ENCODE measurements around the gene BDH2. TPM values are rescaled to one million over a fixed set of nuclear protein-coding genes. Genes with fewer than 3 reads are reported as not detected.

The BDH2 gene
- polyA plus RNA-seq, 1 donor from 2014 or later, result 12.9 TPM

GRCh38 chr4:103085555-103086196, 14.0 kb downstream of the BDH2 start:
- Histone ChIP-seq H3K9ac (ENCODE audit: low read length) (no peak overlapping the region), H3K79me2 (replicated peaks; ENCODE audit: insufficient read depth, low read length) (no peaks in the 10 kb centered on the region), H3K4me2 (ENCODE audit: low read length) (no peak overlapping the region), H3K9me2 (ENCODE audit: insufficient read depth, low read length) (no peaks in the 10 kb centered on the region), H3F3A (ENCODE audit: insufficient read depth, low read length, poor library complexity, severe bottlenecking) (no peaks in the 10 kb centered on the region), H2AFZ (ENCODE audit: low read depth, low read length) (no peak overlapping the region), H3K36me3 (ENCODE audit: insufficient read depth, low read length) (no peaks in the 10 kb centered on the region), H4K20me1 (ENCODE audit: insufficient read depth) (no peaks in the 10 kb centered on the region), H3K27ac (ENCODE audit: low read length) (no peak overlapping the region), H3K4me3 (ENCODE audit: low read length) (no peak overlapping the region), H3K27me3 (ENCODE audit: insufficient read depth, low read depth, low read length) (no peaks in the 10 kb centered on the region), H3K9me3 (ENCODE audit: low read length) (no peaks in the 10 kb centered on the region)
- TF ChIP-seq POLR2AphosphoS5 (IDR thresholded peaks at IDR 0.05) (peak; percentile 42), EP300 (conservative IDR thresholded peaks at IDR 0.05; ENCODE audit: poor library complexity, severe bottlenecking) (peak; percentile 57), RAD21 (conservative IDR thresholded peaks at IDR 0.05) (no peak)
- TF ChIP-seq, protein P1, sequence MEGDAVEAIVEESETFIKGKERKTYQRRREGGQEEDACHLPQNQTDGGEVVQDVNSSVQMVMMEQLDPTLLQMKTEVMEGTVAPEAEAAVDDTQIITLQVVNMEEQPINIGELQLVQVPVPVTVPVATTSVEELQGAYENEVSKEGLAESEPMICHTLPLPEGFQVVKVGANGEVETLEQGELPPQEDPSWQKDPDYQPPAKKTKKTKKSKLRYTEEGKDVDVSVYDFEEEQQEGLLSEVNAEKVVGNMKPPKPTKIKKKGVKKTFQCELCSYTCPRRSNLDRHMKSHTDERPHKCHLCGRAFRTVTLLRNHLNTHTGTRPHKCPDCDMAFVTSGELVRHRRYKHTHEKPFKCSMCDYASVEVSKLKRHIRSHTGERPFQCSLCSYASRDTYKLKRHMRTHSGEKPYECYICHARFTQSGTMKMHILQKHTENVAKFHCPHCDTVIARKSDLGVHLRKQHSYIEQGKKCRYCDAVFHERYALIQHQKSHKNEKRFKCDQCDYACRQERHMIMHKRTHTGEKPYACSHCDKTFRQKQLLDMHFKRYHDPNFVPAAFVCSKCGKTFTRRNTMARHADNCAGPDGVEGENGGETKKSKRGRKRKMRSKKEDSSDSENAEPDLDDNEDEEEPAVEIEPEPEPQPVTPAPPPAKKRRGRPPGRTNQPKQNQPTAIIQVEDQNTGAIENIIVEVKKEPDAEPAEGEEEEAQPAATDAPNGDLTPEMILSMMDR (IDR thresholded peaks at IDR 0.05; ENCODE audit: poor library complexity, severe bottlenecking), result no peak

GRCh38 chr4:103079621-103080020, 20.0 kb downstream of the BDH2 start:
- Histone ChIP-seq H4K20me1 (ENCODE audit: insufficient read depth) (no peaks in the 10 kb centered on the region), H3K79me2 (replicated peaks; ENCODE audit: insufficient read depth, low read length) (no peaks in the 10 kb centered on the region), H2AFZ (ENCODE audit: low read depth, low read length) (no peak overlapping the region), H3K4me2 (ENCODE audit: low read length) (no peak overlapping the region), H3K9me2 (ENCODE audit: insufficient read depth, low read length) (no peaks in the 10 kb centered on the region), H3K27ac (ENCODE audit: low read length) (no peak overlapping the region), H3F3A (ENCODE audit: insufficient read depth, low read length, poor library complexity, severe bottlenecking) (no peaks in the 10 kb centered on the region), H3K36me3 (ENCODE audit: insufficient read depth, low read length) (no peaks in the 10 kb centered on the region), H3K9me3 (ENCODE audit: low read length) (no peaks in the 10 kb centered on the region), H3K9ac (ENCODE audit: low read length) (no peak overlapping the region), H3K27me3 (ENCODE audit: insufficient read depth, low read depth, low read length) (peaks cover 4% of the 10 kb centered on the region), H3K4me3 (ENCODE audit: low read length) (no peak overlapping the region)
- TF ChIP-seq POLR2AphosphoS5 (IDR thresholded peaks at IDR 0.05), result no peak
- TF ChIP-seq, protein P1 (IDR thresholded peaks at IDR 0.05; ENCODE audit: poor library complexity, severe bottlenecking), result no peak
- no peak for TF ChIP-seq TAF1 (IDR thresholded peaks at IDR 0.05; ENCODE audit: low read depth)
- no peak for TF ChIP-seq MXI1 (conservative IDR thresholded peaks at IDR 0.05; ENCODE audit: poor library complexity, severe bottlenecking)
- no peak for TF ChIP-seq RAD21 (conservative IDR thresholded peaks at IDR 0.05)
- no peak for TF ChIP-seq REST (IDR thresholded peaks at IDR 0.05; ENCODE audit: borderline replicate concordance)
- TF ChIP-seq EZH2 (IDR thresholded peaks at IDR 0.05; ENCODE audit: borderline replicate concordance, insufficient read depth, low read length, poor library complexity, severe bottlenecking), result no peak
- TF ChIP-seq SMC3 (conservative IDR thresholded peaks at IDR 0.05; ENCODE audit: poor library complexity), result no peak
- no peak for TF ChIP-seq EP300 (conservative IDR thresholded peaks at IDR 0.05; ENCODE audit: poor library complexity, severe bottlenecking)
